Tibial nerve (tissue), 4 donors: ENCODE data around the gene CCL11. TPM values are rescaled to one million over a fixed set of nuclear protein-coding genes. Genes with fewer than 3 reads are reported as not detected.
A peak's percentile ranks its signal among the peaks of the same experiment; 100 is the strongest.

Experiments used
- DNase-seq, 2 donors: peaks; one replicate each; pipeline ENCODE4 v3.0.0-alpha.2; 2019; ENCODE audit warnings: low spot score in 2 of 2
- H3K27ac ChIP-seq, 4 donors: fragments of 200-600 bp; sonication (generic) in 3 of 4; one replicate each; pipeline ENCODE4 v1.5.1; 2017 to 2019; ENCODE audit warnings: mild to moderate bottlenecking in 1 of 4
- H3K27me3 ChIP-seq, 2 donors: fragments of 200-600 bp; sonication (generic) in 1 of 2; one replicate each; pipeline versions ENCODE4 v1.5.1 to v1.6.0; 2017 to 2019
- H3K36me3 ChIP-seq, 3 donors: fragments of 200-600 bp; sonication (generic); one replicate each; pipeline ENCODE4 v1.5.1; 2018 to 2019
- H3K4me1 ChIP-seq, 4 donors: fragments of 200-600 bp; sonication (generic) in 3 of 4; one replicate each; pipeline ENCODE4 v1.5.1; 2017 to 2019
- H3K4me3 ChIP-seq, 4 donors: fragments of 200-600 bp; sonication (generic) in 3 of 4; one replicate each; pipeline ENCODE4 v1.5.1; 2017 to 2019; ENCODE audit warnings: mild to moderate bottlenecking in 1 of 4, moderate library complexity in 1 of 4
- H3K9me3 ChIP-seq, 4 donors: fragments of 200-600 bp; sonication (generic) in 3 of 4; one replicate each; pipeline ENCODE4 v1.5.1; 2017 to 2019
- CTCF ChIP-seq, 5 experiments: fragments of 200-600 bp in 3 of 5; fragments of 450-650 bp in 2 of 5; sonication (generic) in 3 of 5; IDR thresholded peaks; one replicate each; pipeline ENCODE4 v1.5.1; 2016 to 2019; ENCODE audit warnings: antibody characterized with exemption in 5 of 5, mild to moderate bottlenecking in 3 of 5, moderate library complexity in 2 of 5
- EP300 ChIP-seq, 2 donors: sonication (generic); formaldehyde crosslinking; IDR thresholded peaks; one replicate each; pipeline ENCODE4 v1.6.1; 2017; ENCODE audit warnings: antibody characterized with exemption in 2 of 2, mild to moderate bottlenecking in 1 of 2
- POLR2A ChIP-seq, 2 donors: fragments of 450-650 bp; IDR thresholded peaks; one replicate each; pipeline ENCODE4 v1.6.1; 2017; ENCODE audit warnings: antibody characterized with exemption in 2 of 2, mild to moderate bottlenecking in 2 of 2, moderate library complexity in 2 of 2
- WGBS, 2 donors: methylation state at CpG; one replicate each; pipeline ENCODE4 v1.1.5; 2018; 5-methylcytosine and 5-hydroxymethylcytosine counted together
- total RNA-seq, 4 donors: library from RNA; depleted of rRNA; stranded (reverse); fragments of >200 nt; gene quantifications; one replicate each; pipeline ENCODE4 v1.1.0, GENCODE V29; 2016

CCL11 gene
- total RNA-seq, 4 donors from 2014 or later = 3.9 TPM; not detected in 3

- Histone ChIP-seq H3K27ac (peak overlapping the region in 1 of 4 donors; percentile 32), H3K36me3 (no peaks in the 10 kb centered on the region), H3K9me3 (no peaks in the 10 kb centered on the region), H3K4me1 (peaks cover 0 to 49% (median 8%) of the 10 kb centered on the region in 4 donors), H3K4me3 (no peak overlapping the region), H3K27me3 (no peaks in the 10 kb centered on the region)
- no peak for TF ChIP-seq CTCF (IDR thresholded peaks at IDR 0.05)
- TF ChIP-seq POLR2A (IDR thresholded peaks at IDR 0.05) = no peak
- no peak for TF ChIP-seq EP300 (IDR thresholded peaks at IDR 0.05)
- DNase-seq = no peak
These were observed 22.8 kb downstream of the CCL11 start for GRCh38 chr17:34308371-34308770.

GRCh38 chr17:34311291-34311690, 25.7 kb downstream of the CCL11 start:
- TF ChIP-seq POLR2A (IDR thresholded peaks at IDR 0.05) = no peak
- no peak for TF ChIP-seq EP300 (IDR thresholded peaks at IDR 0.05)
- no peak for TF ChIP-seq CTCF (IDR thresholded peaks at IDR 0.05)
- 78 to 81% methylated on average over 7 of the region's 7 CpGs for WGBS, 2 donors
- H3K36me3 ChIP-seq = no peaks in the 10 kb centered on the region
- peaks cover 0 to 64% (median 19%) of the 10 kb centered on the region in 4 donors for H3K4me1 ChIP-seq
- no peak overlapping the region for H3K27ac ChIP-seq
- H3K9me3 ChIP-seq = no peaks in the 10 kb centered on the region
- no peak overlapping the region for H3K4me3 ChIP-seq
- DNase-seq = no peak
- no peaks in the 10 kb centered on the region for H3K27me3 ChIP-seq

- TF ChIP-seq EP300 (IDR thresholded peaks at IDR 0.05) = peak; percentile 36 to 78
- TF ChIP-seq CTCF (IDR thresholded peaks at IDR 0.05) = no peak
- TF ChIP-seq POLR2A (IDR thresholded peaks at IDR 0.05) = no peak
- no peaks in the 10 kb centered on the region for H3K27me3 ChIP-seq
- WGBS, 2 donors = 34 to 47% methylated on average over 5 of the region's 5 CpGs
These were observed 26.5 kb downstream of the CCL11 start for GRCh38 chr17:34312080-34312479.

GRCh38 chr17:34313164-34313563, 27.6 kb downstream of the CCL11 start:
- H3K9me3 ChIP-seq = no peaks in the 10 kb centered on the region
- peaks cover 0 to 45% (median 14%) of the 10 kb centered on the region in 4 donors for H3K4me1 ChIP-seq
- H3K4me3 ChIP-seq = no peak overlapping the region
- DNase-seq = no peak
- no peaks in the 10 kb centered on the region for H3K36me3 ChIP-seq
- no peak for TF ChIP-seq EP300 (IDR thresholded peaks at IDR 0.05)
- TF ChIP-seq CTCF (IDR thresholded peaks at IDR 0.05) = no peak
- no peak for TF ChIP-seq POLR2A (IDR thresholded peaks at IDR 0.05)
- WGBS, 2 donors = 90% methylated on average over 4 of the region's 4 CpGs
- H3K27ac ChIP-seq = peak overlapping the region in 2 of 4 donors; percentile 13 to 57
- no peaks in the 10 kb centered on the region for H3K27me3 ChIP-seq

More at GRCh38 chr17:34312080-34312479, 26.5 kb downstream of the CCL11 start:
- no peak overlapping the region for H3K4me3 ChIP-seq
- peaks cover 0 to 56% (median 18%) of the 10 kb centered on the region in 4 donors for H3K4me1 ChIP-seq
- H3K27ac ChIP-seq = peak overlapping the region in 2 of 4 donors; percentile 31 to 41
- H3K9me3 ChIP-seq = no peaks in the 10 kb centered on the region
- DNase-seq = no peak
- no peaks in the 10 kb centered on the region for H3K36me3 ChIP-seq

GRCh38 chr17:34314279-34314678, 28.7 kb downstream of the CCL11 start:
- Histone ChIP-seq H3K27me3 (no peaks in the 10 kb centered on the region), H3K36me3 (no peaks in the 10 kb centered on the region), H3K27ac (peak overlapping the region in 3 of 4 donors; percentile 17 to 63 (median 57)), H3K4me3 (no peak overlapping the region), H3K4me1 (peaks cover 0 to 49% (median 15%) of the 10 kb centered on the region in 4 donors), H3K9me3 (no peaks in the 10 kb centered on the region)
- TF ChIP-seq POLR2A (IDR thresholded peaks at IDR 0.05) (no peak), CTCF (IDR thresholded peaks at IDR 0.05) (no peak), EP300 (IDR thresholded peaks at IDR 0.05) (peak; percentile 41 to 90)
- DNase-seq = peak; percentile 17 to 57
- 19 to 30% methylated on average over 4 of the region's 4 CpGs for WGBS, 2 donors
